ENCODE data around the gene STRAP.

Gene STRAP

GRCh38 chr12:15932327-15932726 lies 50.1 kb downstream of the STRAP start:
- DNase-seq (no peak), ATAC-seq (ENCODE audit: insufficient read depth, low read depth) (no peak)
- H3K9me3 ChIP-seq (ENCODE audit: insufficient read depth, low read length, severe bottlenecking) = no peaks in the 10 kb centered on the region
- H3K9ac ChIP-seq (ENCODE audit: low read depth, low read length) = no peak overlapping the region
- peaks cover 2% of the 10 kb centered on the region; the same call in 1 of the 2 replicates for H3K79me2 ChIP-seq (ENCODE audit: insufficient read depth, low read length)
- H4K20me1 ChIP-seq (ENCODE audit: insufficient read depth, low read length) = peaks cover 4% of the 10 kb centered on the region
- H3K4me1 ChIP-seq (ENCODE audit: insufficient read depth, low read length) = no peaks in the 10 kb centered on the region
- H3K4me2 ChIP-seq (ENCODE audit: insufficient read depth, low read length) = no peak overlapping the region
- no peak for TF ChIP-seq EZH2 (IDR thresholded peaks at IDR 0.05; ENCODE audit: borderline replicate concordance, low read depth, low read length, severe bottlenecking)
- H3K4me3 ChIP-seq (ENCODE audit: low read depth in 1 of 2, low read length in 2 of 2) = no peak overlapping the region
- H3K27me3 ChIP-seq (ENCODE audit: insufficient read depth, low read length, poor library complexity) = no peaks in the 10 kb centered on the region
- H3K36me3 ChIP-seq (ENCODE audit: insufficient read depth, low read length) = no peaks in the 10 kb centered on the region
- no peak overlapping the region for H2AFZ ChIP-seq (ENCODE audit: low read depth, low read length)
- H3K27ac ChIP-seq (ENCODE audit: low read length) = no peak overlapping the region

DNA sequence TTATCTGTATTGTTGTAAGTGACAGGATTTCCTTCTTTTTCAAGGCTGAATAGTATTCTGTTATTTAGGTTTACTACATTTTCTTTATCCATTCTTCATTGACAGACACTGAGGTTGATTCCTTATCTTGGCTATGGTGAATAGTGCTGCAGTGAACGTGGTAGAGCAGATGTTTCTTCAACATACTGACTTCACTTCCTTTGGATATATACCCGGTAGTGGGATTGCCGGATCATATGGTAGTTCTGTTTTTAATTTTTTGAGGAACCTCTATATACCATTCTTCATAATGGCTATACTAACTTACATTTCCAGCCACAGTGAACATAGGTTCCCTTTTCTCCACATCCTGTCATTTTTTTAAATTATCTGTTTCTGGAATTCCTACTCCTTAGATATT lies 50.8 kb downstream of the STRAP start:
- H3K27ac ChIP-seq (ENCODE audit: low read length) = no peak overlapping the region
- peaks cover 2% of the 10 kb centered on the region; the same call in 1 of the 2 replicates for H3K79me2 ChIP-seq (ENCODE audit: insufficient read depth, low read length)
- no peaks in the 10 kb centered on the region for H3K9me3 ChIP-seq (ENCODE audit: insufficient read depth, low read length, severe bottlenecking)
- H3K36me3 ChIP-seq (ENCODE audit: insufficient read depth, low read length) = no peaks in the 10 kb centered on the region
- ATAC-seq (ENCODE audit: insufficient read depth, low read depth) (no peak), DNase-seq (no peak)
- H3K4me1 ChIP-seq (ENCODE audit: insufficient read depth, low read length) = no peaks in the 10 kb centered on the region
- H3K9ac ChIP-seq (ENCODE audit: low read depth, low read length) = no peak overlapping the region
- no peaks in the 10 kb centered on the region for H3K27me3 ChIP-seq (ENCODE audit: insufficient read depth, low read length, poor library complexity)
- H3K4me3 ChIP-seq (ENCODE audit: low read depth in 1 of 2, low read length in 2 of 2) = no peak overlapping the region
- TF ChIP-seq, protein P1, sequence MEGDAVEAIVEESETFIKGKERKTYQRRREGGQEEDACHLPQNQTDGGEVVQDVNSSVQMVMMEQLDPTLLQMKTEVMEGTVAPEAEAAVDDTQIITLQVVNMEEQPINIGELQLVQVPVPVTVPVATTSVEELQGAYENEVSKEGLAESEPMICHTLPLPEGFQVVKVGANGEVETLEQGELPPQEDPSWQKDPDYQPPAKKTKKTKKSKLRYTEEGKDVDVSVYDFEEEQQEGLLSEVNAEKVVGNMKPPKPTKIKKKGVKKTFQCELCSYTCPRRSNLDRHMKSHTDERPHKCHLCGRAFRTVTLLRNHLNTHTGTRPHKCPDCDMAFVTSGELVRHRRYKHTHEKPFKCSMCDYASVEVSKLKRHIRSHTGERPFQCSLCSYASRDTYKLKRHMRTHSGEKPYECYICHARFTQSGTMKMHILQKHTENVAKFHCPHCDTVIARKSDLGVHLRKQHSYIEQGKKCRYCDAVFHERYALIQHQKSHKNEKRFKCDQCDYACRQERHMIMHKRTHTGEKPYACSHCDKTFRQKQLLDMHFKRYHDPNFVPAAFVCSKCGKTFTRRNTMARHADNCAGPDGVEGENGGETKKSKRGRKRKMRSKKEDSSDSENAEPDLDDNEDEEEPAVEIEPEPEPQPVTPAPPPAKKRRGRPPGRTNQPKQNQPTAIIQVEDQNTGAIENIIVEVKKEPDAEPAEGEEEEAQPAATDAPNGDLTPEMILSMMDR (IDR thresholded peaks at IDR 0.05; ENCODE audit: borderline replicate concordance, extremely low read depth, low read length, poor library complexity, severe bottlenecking) = no peak
- TF ChIP-seq EZH2 (IDR thresholded peaks at IDR 0.05; ENCODE audit: borderline replicate concordance, low read depth, low read length, severe bottlenecking) = no peak
- no peak overlapping the region for H3K4me2 ChIP-seq (ENCODE audit: insufficient read depth, low read length)
- peaks cover 4% of the 10 kb centered on the region for H4K20me1 ChIP-seq (ENCODE audit: insufficient read depth, low read length)
- H2AFZ ChIP-seq (ENCODE audit: low read depth, low read length) = no peak overlapping the region

- Histone ChIP-seq H4K20me1 (ENCODE audit: insufficient read depth, low read length) (peaks cover 3% of the 10 kb centered on the region; the same call in 1 of the 2 replicates), H3K27ac (ENCODE audit: low read length) (no peak overlapping the region), H3K36me3 (ENCODE audit: insufficient read depth, low read length) (no peaks in the 10 kb centered on the region), H3K4me3 (ENCODE audit: low read depth in 1 of 2, low read length in 2 of 2) (no peak overlapping the region), H3K27me3 (ENCODE audit: insufficient read depth, low read length, poor library complexity) (no peaks in the 10 kb centered on the region), H3K4me1 (ENCODE audit: insufficient read depth, low read length) (0 out of 2 replicates have a peak, but pooled peaks cover under 1% of the 10 kb centered on the region), H3K9ac (ENCODE audit: low read depth, low read length) (no peak overlapping the region), H2AFZ (ENCODE audit: low read depth, low read length) (no peak overlapping the region), H3K9me3 (ENCODE audit: insufficient read depth, low read length, severe bottlenecking) (no peaks in the 10 kb centered on the region), H3K4me2 (ENCODE audit: insufficient read depth, low read length) (no peak overlapping the region), H3K79me2 (ENCODE audit: insufficient read depth, low read length) (peaks cover 3% of the 10 kb centered on the region)
- TF ChIP-seq EZH2 (IDR thresholded peaks at IDR 0.05; ENCODE audit: borderline replicate concordance, low read depth, low read length, severe bottlenecking) = no peak
- TF ChIP-seq, protein P1 (IDR thresholded peaks at IDR 0.05; ENCODE audit: borderline replicate concordance, extremely low read depth, low read length, poor library complexity, severe bottlenecking) = no peak
- no peak for DNase-seq
- ATAC-seq (ENCODE audit: insufficient read depth, low read depth) = no peak
Observed at GRCh38 chr12:15933751-15934150, 51.6 kb downstream of the STRAP start.

DNA sequence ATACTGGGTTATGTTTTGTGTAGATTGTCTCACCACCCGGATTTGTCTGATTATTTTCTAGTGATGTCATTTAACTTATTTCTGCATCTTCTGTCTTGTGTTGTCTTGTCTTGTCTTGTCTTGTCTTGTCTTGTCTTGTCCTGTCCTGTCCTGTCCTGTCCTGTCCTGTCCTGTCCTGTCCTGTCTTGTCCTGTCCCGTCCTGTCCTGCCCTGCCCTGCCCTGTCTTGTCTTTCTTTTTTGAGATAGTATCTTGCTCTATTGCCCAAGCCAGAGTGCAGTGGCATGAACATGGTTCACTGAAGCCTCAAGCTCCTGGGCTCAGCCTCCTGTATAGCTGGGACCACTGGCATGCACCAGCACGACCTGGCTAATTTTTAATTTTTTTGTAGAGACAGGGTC lies 54.6 kb downstream of the STRAP start:
- Histone ChIP-seq H3K9ac (ENCODE audit: low read depth, low read length) (no peak overlapping the region), H3K27me3 (ENCODE audit: insufficient read depth, low read length, poor library complexity) (no peaks in the 10 kb centered on the region), H3K79me2 (ENCODE audit: insufficient read depth, low read length) (peaks cover 4% of the 10 kb centered on the region), H3K36me3 (ENCODE audit: insufficient read depth, low read length) (no peaks in the 10 kb centered on the region), H3K9me3 (ENCODE audit: insufficient read depth, low read length, severe bottlenecking) (no peaks in the 10 kb centered on the region), H3K4me3 (ENCODE audit: low read depth in 1 of 2, low read length in 2 of 2) (no peak overlapping the region), H4K20me1 (ENCODE audit: insufficient read depth, low read length) (no peaks in the 10 kb centered on the region; the same call in 1 of the 2 replicates), H2AFZ (ENCODE audit: low read depth, low read length) (no peak overlapping the region), H3K4me2 (ENCODE audit: insufficient read depth, low read length) (no peak overlapping the region), H3K4me1 (ENCODE audit: insufficient read depth, low read length) (peaks cover 5% of the 10 kb centered on the region; the same call in 1 of the 2 replicates), H3K27ac (ENCODE audit: low read length) (no peak overlapping the region)
- DNase-seq (no peak), ATAC-seq (ENCODE audit: insufficient read depth, low read depth) (no peak)
- TF ChIP-seq, protein P1 (IDR thresholded peaks at IDR 0.05; ENCODE audit: borderline replicate concordance, extremely low read depth, low read length, poor library complexity, severe bottlenecking) = no peak
- no peak for TF ChIP-seq EZH2 (IDR thresholded peaks at IDR 0.05; ENCODE audit: borderline replicate concordance, low read depth, low read length, severe bottlenecking)
